RWPE2 (cell line): ENCODE measurements around the gene PITX3.
"Not testable (repeated sequence)": the region's sequence is repeated elsewhere in the genome, so short reads cannot be mapped to it uniquely, and the experiment has no call there.

Experiments used
- ATAC-seq: fragments of 200-7000 bp; cut with Tn5 transposase; 3 replicates; pipeline ENCODE4 v1.9.1; 2021; ENCODE audit warnings: low read depth
- DNase-seq: peaks from one replicate; pipeline ENCODE4 v3.0.0-alpha.2; 2020; ENCODE audit warnings: low spot score
- H3K27ac ChIP-seq: fragments of 450-650 bp; 2 replicates; pipeline ENCODE4 v1.5.1; 2017; ENCODE audit warnings: mild to moderate bottlenecking; ENCODE audit not compliant: poor library complexity, severe bottlenecking
- H3K27me3 ChIP-seq: fragments of 250-450 bp; sonication (Bioruptor Pico); 2 replicates; pipeline ENCODE4 v1.5.1; 2021; ENCODE audit warnings: mild to moderate bottlenecking, moderate library complexity; ENCODE audit not compliant: insufficient read depth, poor library complexity, severe bottlenecking
- H3K36me3 ChIP-seq: fragments of 250-450 bp; sonication (Bioruptor Pico); 2 replicates; pipeline ENCODE4 v1.5.1; 2020; ENCODE audit warnings: low read depth, mild to moderate bottlenecking, moderate library complexity
- H3K4me1 ChIP-seq: fragments of 250-450 bp; sonication (Bioruptor Pico); 2 replicates; pipeline ENCODE4 v1.5.1; 2021; ENCODE audit warnings: mild to moderate bottlenecking, moderate library complexity; ENCODE audit not compliant: insufficient read depth, poor library complexity, severe bottlenecking
- H3K4me3 ChIP-seq: fragments of 250-450 bp; sonication (Bioruptor Pico); 2 replicates; pipeline ENCODE4 v1.5.1; 2021; ENCODE audit warnings: mild to moderate bottlenecking, moderate library complexity; ENCODE audit not compliant: severe bottlenecking
- H3K9me3 ChIP-seq: fragments of 250-450 bp; sonication (Bioruptor Pico); 2 replicates; pipeline ENCODE4 v1.5.1; 2021; ENCODE audit warnings: mild to moderate bottlenecking, moderate library complexity; ENCODE audit not compliant: severe bottlenecking
- TF ChIP-seq, protein P1 (sequence below): fragments of 450-650 bp; IDR thresholded peaks from one replicate; pipeline ENCODE4 v1.5.1; 2017; ENCODE audit warnings: mild to moderate bottlenecking, moderate library complexity; ENCODE audit not compliant: poor library complexity, severe bottlenecking

Gene PITX3

DNA sequence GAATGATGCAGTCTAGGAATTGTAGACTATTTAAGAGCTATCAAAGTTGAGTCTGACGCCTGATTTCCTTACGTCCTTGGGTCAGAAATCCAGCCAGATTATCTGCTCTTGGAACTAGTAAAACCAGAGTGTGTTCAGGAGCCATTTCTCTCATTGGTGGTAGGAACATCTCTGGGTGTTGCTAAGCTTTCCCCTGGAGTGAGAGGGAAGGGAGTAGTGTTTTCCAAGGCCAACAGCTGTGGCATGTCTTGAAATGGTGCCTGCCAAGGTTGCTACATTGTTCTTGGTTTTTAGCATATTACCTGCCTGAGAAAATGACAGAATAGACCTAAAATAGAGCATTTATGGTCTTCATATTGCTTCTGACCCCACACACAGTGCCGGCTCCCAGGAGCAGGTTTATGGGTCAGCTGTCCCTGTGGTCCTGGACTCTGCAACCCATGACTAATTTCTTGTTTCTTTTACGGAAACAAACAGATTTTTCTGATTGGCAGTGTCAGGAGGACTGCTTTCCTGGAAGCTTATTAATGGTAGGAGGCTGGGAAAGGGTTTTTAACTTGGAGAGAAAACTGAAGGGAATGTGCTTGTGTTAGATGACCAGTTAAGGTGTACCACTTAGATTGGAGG lies 21.5 kb upstream of the PITX3 start:
- no peak for DNase-seq
- no peak overlapping the region for H3K27ac ChIP-seq
- no peaks in the 10 kb centered on the region for H3K9me3 ChIP-seq
- no peak for ATAC-seq
- peaks cover 8% of the 10 kb centered on the region for H3K4me1 ChIP-seq
- no peaks in the 10 kb centered on the region for H3K27me3 ChIP-seq
- no peak overlapping the region for H3K4me3 ChIP-seq
- TF ChIP-seq, protein P1, sequence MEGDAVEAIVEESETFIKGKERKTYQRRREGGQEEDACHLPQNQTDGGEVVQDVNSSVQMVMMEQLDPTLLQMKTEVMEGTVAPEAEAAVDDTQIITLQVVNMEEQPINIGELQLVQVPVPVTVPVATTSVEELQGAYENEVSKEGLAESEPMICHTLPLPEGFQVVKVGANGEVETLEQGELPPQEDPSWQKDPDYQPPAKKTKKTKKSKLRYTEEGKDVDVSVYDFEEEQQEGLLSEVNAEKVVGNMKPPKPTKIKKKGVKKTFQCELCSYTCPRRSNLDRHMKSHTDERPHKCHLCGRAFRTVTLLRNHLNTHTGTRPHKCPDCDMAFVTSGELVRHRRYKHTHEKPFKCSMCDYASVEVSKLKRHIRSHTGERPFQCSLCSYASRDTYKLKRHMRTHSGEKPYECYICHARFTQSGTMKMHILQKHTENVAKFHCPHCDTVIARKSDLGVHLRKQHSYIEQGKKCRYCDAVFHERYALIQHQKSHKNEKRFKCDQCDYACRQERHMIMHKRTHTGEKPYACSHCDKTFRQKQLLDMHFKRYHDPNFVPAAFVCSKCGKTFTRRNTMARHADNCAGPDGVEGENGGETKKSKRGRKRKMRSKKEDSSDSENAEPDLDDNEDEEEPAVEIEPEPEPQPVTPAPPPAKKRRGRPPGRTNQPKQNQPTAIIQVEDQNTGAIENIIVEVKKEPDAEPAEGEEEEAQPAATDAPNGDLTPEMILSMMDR: no peak
- H3K36me3 ChIP-seq: peaks cover 61% of the 10 kb centered on the region

DNA sequence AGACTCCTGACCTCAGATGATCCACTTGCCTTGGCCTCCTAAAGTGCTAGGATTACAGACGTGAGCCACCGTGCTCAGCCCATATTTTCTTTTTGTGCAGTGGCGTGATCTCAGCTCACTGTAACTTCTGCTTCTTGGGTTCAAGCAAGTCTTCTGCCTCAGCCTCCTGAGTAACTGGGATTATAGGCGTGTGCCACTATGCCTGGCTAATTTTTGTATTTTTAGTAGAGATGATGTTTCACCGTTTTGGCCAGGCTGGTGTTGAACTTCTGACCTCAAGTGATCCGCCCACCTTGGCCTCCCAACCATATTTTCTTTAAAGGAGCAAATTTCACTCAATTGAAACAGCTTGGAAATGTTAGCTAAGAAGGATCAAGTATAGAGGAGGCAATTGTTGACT lies 20.5 kb upstream of the PITX3 start:
- H3K4me3 ChIP-seq: no peak overlapping the region
- no peaks in the 10 kb centered on the region for H3K27me3 ChIP-seq
- TF ChIP-seq, protein P1: no peak
- H3K27ac ChIP-seq: no peak overlapping the region
- H3K36me3 ChIP-seq: peaks cover 60% of the 10 kb centered on the region
- no peaks in the 10 kb centered on the region for H3K9me3 ChIP-seq
- H3K4me1 ChIP-seq: no peaks in the 10 kb centered on the region
- ATAC-seq (no peak), DNase-seq (no peak)

DNA sequence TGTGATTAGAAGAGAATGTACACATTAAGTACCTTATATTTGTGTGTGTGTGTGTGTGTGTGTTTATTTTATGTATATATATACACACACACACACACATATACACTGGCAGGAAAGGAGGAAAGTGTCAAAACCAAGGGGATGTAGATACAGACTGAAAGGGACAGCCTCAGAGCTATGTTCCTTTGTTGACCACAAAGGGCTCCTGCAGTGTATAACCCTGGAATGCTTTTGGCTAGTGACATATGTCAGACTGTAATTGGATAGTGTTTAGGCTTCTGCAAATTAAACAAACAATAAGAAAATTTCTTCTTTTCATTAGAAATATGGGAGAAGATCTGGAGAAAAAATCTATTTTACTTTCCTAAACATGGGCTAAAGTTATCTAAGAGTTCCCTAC lies 19.9 kb upstream of the PITX3 start:
- TF ChIP-seq, protein P1: no peak
- peaks cover 60% of the 10 kb centered on the region for H3K36me3 ChIP-seq
- no peak overlapping the region for H3K4me3 ChIP-seq
- H3K27me3 ChIP-seq: no peaks in the 10 kb centered on the region
- DNase-seq (no peak), ATAC-seq (no peak)
- no peaks in the 10 kb centered on the region for H3K9me3 ChIP-seq
- no peak overlapping the region for H3K27ac ChIP-seq
- H3K4me1 ChIP-seq: no peaks in the 10 kb centered on the region

DNA sequence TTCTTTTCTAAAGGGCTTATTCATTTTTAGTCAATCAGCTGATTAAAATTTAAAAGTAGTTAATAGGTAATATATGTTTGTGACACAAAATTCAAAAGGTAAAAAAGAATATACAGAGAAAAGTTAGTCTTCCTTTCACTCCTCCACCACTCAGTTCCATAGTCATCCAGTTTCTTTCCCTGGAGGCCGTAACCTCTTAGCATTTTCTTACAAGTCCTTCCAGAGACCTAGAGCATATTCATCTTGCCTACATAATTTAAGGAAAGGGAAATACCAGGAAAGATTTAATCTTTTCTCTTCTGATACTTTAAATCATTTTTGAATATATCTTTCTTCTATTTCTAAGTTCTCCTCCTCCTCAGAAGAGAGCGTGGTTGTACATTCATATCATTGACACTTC lies 14.1 kb upstream of the PITX3 start:
- H3K4me1 ChIP-seq: no peaks in the 10 kb centered on the region
- no peaks in the 10 kb centered on the region for H3K9me3 ChIP-seq
- H3K27ac ChIP-seq: no peak overlapping the region
- no peak overlapping the region for H3K4me3 ChIP-seq
- TF ChIP-seq, protein P1: no peak
- DNase-seq: no peak
- no peaks in the 10 kb centered on the region for H3K27me3 ChIP-seq
- no peak for ATAC-seq
- peaks cover 28% of the 10 kb centered on the region for H3K36me3 ChIP-seq

DNA sequence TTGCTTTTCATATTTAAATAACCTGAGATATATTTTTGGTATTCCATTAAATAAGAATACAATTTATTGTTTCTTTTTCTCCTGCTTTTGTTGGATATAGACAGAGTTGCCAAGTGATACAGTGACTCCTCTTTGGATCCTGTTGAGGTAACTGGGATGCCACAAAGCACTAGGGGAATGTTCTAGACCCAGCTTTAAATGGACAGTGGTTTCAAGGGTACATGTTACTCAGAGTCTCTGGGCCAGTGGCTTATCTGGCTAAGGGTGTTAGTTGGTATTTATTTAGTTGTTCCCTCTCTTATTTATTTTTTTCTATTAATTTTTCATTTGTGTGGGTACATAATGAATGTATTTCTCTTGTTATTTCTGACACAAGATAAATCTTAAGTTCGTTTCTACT lies 13.1 kb upstream of the PITX3 start:
- Histone ChIP-seq H3K27ac (no peak overlapping the region), H3K4me1 (no peaks in the 10 kb centered on the region), H3K9me3 (no peaks in the 10 kb centered on the region), H3K4me3 (no peak overlapping the region), H3K36me3 (peaks cover 23% of the 10 kb centered on the region), H3K27me3 (no peaks in the 10 kb centered on the region)
- TF ChIP-seq, protein P1: no peak
- DNase-seq (no peak), ATAC-seq (no peak)

DNA sequence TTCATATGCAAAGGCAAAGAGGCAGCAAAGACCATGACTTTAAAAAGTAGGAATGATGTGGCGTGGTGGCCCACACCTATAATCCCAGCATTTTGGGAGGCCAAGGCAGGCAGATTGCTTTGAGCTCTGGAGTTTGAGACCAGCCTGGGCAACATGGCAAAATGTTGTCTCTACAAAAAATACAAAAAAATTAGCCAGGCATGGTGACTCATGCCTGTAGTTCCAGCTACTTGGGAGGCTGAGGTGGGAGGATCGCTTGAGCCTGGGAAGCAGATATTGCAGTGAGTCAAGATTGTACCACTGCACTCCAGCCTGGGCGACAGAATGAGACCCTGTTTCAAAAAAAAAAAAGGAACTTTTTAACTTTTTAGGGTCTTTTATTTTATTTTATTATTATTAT lies 11.2 kb upstream of the PITX3 start:
- H3K36me3 ChIP-seq: peaks cover 21% of the 10 kb centered on the region
- H3K4me3 ChIP-seq, H3K27me3 ChIP-seq, H3K9me3 ChIP-seq, H3K27ac ChIP-seq, ATAC-seq, DNase-seq, H3K4me1 ChIP-seq: not testable (repeated sequence)
